Heart left ventricle (tissue), 16 donors: ENCODE measurements around the gene RPUSD2. TPM values are rescaled to one million over a fixed set of nuclear protein-coding genes. Genes with fewer than 3 reads are reported as not detected.

ENCODE experiments used
- ATAC-seq, 4 donors: fragments of 200-7000 bp; cut with Tn5 transposase; one replicate each; pipeline ENCODE4 v1.9.1; 2020 to 2022; ENCODE audit warnings: moderate library complexity in 4 of 4, mild to moderate bottlenecking in 3 of 4, moderate number of reproducible peaks in 1 of 4
- DNase-seq, 5 donors: peaks; one replicate each; pipeline ENCODE4 v3.0.0-alpha.2; 2020
- H3K27ac ChIP-seq, 12 donors: fragments of 200-600 bp; sonication (generic) in 4 of 12; one replicate each; pipeline versions ENCODE4 v1.5.0 to v1.8.0; 2016 to 2022; ENCODE audit warnings: mild to moderate bottlenecking in 2 of 12
- H3K27me3 ChIP-seq, 9 donors: fragments of 200-600 bp; sonication (generic) in 2 of 9; one replicate each; pipeline versions ENCODE4 v1.5.1 to v1.8.0; 2016 to 2022; ENCODE audit warnings: mild to moderate bottlenecking in 3 of 9
- H3K36me3 ChIP-seq, 9 donors: fragments of 200-600 bp; sonication (generic) in 2 of 9; one replicate each; pipeline versions ENCODE4 v1.5.0 to v1.8.0; 2018 to 2022; ENCODE audit warnings: mild to moderate bottlenecking in 2 of 9
- H3K4me1 ChIP-seq, 12 donors: fragments of 200-600 bp; sonication (generic) in 4 of 12; one replicate each; pipeline versions ENCODE4 v1.5.0 to v1.8.0; 2016 to 2022; ENCODE audit warnings: mild to moderate bottlenecking in 3 of 12
- H3K4me3 ChIP-seq, 12 donors: fragments of 200-600 bp; sonication (generic) in 4 of 12; one replicate each; pipeline versions ENCODE4 v1.5.0 to v1.8.0; 2017 to 2022; ENCODE audit warnings: mild to moderate bottlenecking in 9 of 12, moderate library complexity in 4 of 12
- H3K9me3 ChIP-seq, 12 donors: fragments of 200-600 bp; sonication (generic) in 4 of 12; one replicate each; pipeline versions ENCODE4 v1.5.0 to v1.8.0; 2016 to 2022; ENCODE audit warnings: mild to moderate bottlenecking in 1 of 12
- POLR2A ChIP-seq, 2 donors: fragments of 450-650 bp; IDR thresholded peaks; one replicate each; pipeline ENCODE4 v1.6.1; 2017; ENCODE audit warnings: antibody characterized with exemption in 2 of 2, mild to moderate bottlenecking in 2 of 2, moderate library complexity in 2 of 2
- WGBS, 4 donors: extraction: QIAGEN DNeasy Blood & Tissue Kit in 2 of 4; methylation state at CpG; one replicate each; pipeline versions ENCODE4 v1.1.5 to v1.1.7; 2013 to 2018; 5-methylcytosine and 5-hydroxymethylcytosine counted together
- intact Hi-C, 10 donors: fragments of 100-400 bp; cut with DNase I; formaldehyde crosslinking; loops; one replicate each; pipeline versions ENCODE4 v1.11.1 to v1.14.2; 2022
- polyA plus RNA-seq, 2 donors: library from polyadenylated mRNA; stranded (reverse); fragments of 200-250 nt; gene quantifications; one replicate each; pipeline ENCODE4 v1.2.3, GENCODE V29; 2013
- total RNA-seq, 9 donors: library from RNA; depleted of rRNA in 2 of 9; stranded (reverse); fragments of >200 nt in 2 of 9; fragmentation: NEBNext Ultra II Directional in 3 of 9; extraction: Animal tissue kit (Norgen Biotek cat#: 25700) in 3 of 9; gene quantifications; one replicate each; pipeline versions ENCODE4 v1.1.0 to v1.2.4, GENCODE V29; 2016 to 2023
- TF ChIP-seq, protein P1 (sequence below), 12 donors: fragments of 200-600 bp; sonication (generic) in 4 of 12; IDR thresholded peaks; one replicate each; pipeline versions ENCODE4 v1.5.0 to v1.8.0; 2018 to 2022; ENCODE audit warnings: antibody characterized with exemption in 12 of 12, mild to moderate bottlenecking in 5 of 12
- donor health status: ischemic (EF 13 %, LVEDD 7.1; RV severe dilation, severe dysfunction).
- donor health status: healthy with polysubstance abuse.
- donor health status: DM: no; HTN: yes; CAD: no.
- donor health status: DM: no; HTN: no; CAD: no.
- donor health status: ischemic (EF 25% LVEDD 6.9; RV normal size, moderate dysfunction).
- donor health status: ischemic (EF 25% LVEDD 5.7; RV mildly dilated, moderate dysfunction).
- donor health status: healthy.
- donor health status: DM: yes; HTN: yes; CAD: no.
- donor health status: ischemic (EF 35%, LVEDD 5.7; RV mildly dilated, moderate dysfunction).
- donor health status: nonischemic (EF 11% LVEDD 7.7; RV severe dilation, severe dysfunction).
- donor health status: DM: yes; HTN: yes; CAD: no.
- donor health status: PGD.
- donor health status: ischemic (EF 29% LVEDD 5.4; RV normal size, mild dysfunction).
- donor health status: nonischemic (EF 23%, LVEDD 6.1; RV moderate dilation, normal function).

The RPUSD2 gene
- total and polyA plus RNA-seq, 11 donors: 5.8 to 11.0 (median 9.0) TPM

DNA sequence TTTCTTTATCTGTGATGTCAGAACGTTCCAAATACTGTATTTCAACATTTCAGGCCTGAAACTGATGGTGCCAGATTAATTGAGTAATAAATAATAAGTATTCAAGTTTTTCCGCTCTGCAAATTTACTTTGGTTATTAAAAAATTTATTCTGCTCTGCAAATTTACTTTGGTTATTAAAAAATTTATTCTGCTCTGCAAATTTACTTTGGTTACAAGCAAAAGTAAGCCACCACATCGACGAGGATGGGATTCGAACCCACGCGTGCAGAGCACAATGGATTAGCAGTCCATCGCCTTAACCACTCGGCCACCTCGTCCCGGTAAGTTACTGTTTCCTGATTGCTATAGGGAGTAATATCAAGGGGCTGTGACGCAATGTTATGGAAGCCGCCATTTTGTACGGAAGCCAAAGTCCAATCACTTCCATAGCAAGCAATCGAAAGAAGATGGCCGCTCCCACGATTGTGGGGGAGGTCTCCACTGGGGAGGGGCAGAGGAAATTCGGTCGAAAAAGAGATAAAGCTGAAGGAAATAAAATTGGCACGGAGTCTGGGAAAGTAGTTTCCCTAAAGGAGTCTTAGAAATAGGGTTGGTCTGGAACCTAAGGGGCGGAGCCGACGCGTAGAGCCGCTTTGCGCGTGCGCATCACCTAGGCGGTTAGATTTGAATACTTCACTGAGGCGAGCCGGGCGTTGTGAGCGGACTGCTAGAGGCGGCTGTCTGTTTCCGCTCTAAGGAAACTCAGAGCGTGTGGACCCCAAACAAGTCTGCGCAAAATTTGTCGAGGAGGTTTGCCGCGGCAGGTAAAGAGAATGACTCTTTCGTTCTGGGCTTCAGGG lies 24.7 kb downstream of the RPUSD2 start, which contains the start of gene KNL1:
Gene KNL1, plus strand, starts transcription at position 662 of the 841 bp plus-strand sequence. CDS start 8,683 bp downstream, outside the sequence.
- ATAC-seq (peak; percentile 95 to 97 (median 96)), DNase-seq (peak; percentile 83 to 94 (median 90))
- no peaks in the 10 kb centered on the region for H3K9me3 ChIP-seq
- no peaks in the 10 kb centered on the region for H3K27me3 ChIP-seq
- H3K36me3 ChIP-seq: no peaks in the 10 kb centered on the region
- peaks cover 0 to 24% (median 7%) of the 10 kb centered on the region in 12 donors for H3K4me1 ChIP-seq
- TF ChIP-seq POLR2A (IDR thresholded peaks at IDR 0.05): no peak
- TF ChIP-seq, protein P1, sequence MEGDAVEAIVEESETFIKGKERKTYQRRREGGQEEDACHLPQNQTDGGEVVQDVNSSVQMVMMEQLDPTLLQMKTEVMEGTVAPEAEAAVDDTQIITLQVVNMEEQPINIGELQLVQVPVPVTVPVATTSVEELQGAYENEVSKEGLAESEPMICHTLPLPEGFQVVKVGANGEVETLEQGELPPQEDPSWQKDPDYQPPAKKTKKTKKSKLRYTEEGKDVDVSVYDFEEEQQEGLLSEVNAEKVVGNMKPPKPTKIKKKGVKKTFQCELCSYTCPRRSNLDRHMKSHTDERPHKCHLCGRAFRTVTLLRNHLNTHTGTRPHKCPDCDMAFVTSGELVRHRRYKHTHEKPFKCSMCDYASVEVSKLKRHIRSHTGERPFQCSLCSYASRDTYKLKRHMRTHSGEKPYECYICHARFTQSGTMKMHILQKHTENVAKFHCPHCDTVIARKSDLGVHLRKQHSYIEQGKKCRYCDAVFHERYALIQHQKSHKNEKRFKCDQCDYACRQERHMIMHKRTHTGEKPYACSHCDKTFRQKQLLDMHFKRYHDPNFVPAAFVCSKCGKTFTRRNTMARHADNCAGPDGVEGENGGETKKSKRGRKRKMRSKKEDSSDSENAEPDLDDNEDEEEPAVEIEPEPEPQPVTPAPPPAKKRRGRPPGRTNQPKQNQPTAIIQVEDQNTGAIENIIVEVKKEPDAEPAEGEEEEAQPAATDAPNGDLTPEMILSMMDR (IDR thresholded peaks at IDR 0.05): peak in 1 of 12 donors; percentile 0
- intact Hi-C loops: loop anchor here in 9 of 10 donors (1.0 to 10.0 kb wide), 7 partner anchors 82 to 301 kb away; partner anchors contain the start of genes VPS18 (in 9 of the 9), RAD51 (in 2 of the 9), C15orf62 (in 1 of the 9) and GCHFR (in 1 of the 9)
- peak within 1 kb of the TSS; percentile 83 to 98 (median 88) for H3K27ac ChIP-seq
- WGBS, 4 donors: 4% methylated on average over 39 to 41 of the region's 41 CpGs
- H3K4me3 ChIP-seq: peak within 1 kb of the TSS; percentile 51 to 80 (median 60)

DNA sequence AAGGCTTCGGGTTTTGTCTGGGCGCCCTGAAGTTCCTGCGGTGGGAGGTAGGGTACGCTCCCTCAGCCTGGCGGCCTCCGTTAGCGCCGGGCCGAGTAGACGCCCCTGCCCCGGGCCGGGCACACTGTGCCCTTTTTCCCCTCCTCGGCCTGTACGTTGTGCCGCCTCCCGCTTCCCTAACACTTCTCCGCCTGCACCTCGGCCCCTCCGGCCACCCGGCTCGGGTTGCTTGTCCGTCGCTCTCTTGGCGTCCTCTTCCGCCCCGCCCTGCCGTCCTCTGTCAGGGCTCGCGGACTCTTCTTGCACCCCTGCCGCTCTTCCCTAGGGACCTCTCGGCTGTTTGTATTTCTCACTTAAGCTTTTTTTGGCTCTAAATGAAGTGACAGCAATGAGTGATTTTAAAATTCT lies 25.3 kb downstream of the RPUSD2 start:
- no peaks in the 10 kb centered on the region for H3K9me3 ChIP-seq
- H3K36me3 ChIP-seq: no peaks in the 10 kb centered on the region
- no peaks in the 10 kb centered on the region for H3K27me3 ChIP-seq
- intact Hi-C loops: loop anchor here in 9 of 10 donors (1.0 to 10.0 kb wide), 7 partner anchors 82 to 300 kb away; partner anchors contain the start of genes VPS18 (in 9 of the 9), RAD51 (in 2 of the 9), C15orf62 (in 1 of the 9) and GCHFR (in 1 of the 9)
- peak overlapping the region; percentile 51 to 80 (median 60) for H3K4me3 ChIP-seq
- H3K4me1 ChIP-seq: peaks cover 0 to 24% (median 7%) of the 10 kb centered on the region in 12 donors
- WGBS, 4 donors: 0 to 2% (median 1%) methylated on average over 22 to 31 of the region's 31 CpGs
- ATAC-seq (peak; percentile 12 to 61 (median 48)), DNase-seq (peak; percentile 34 to 73 (median 49))
- TF ChIP-seq, protein P1 (IDR thresholded peaks at IDR 0.05): no peak
- no peak for TF ChIP-seq POLR2A (IDR thresholded peaks at IDR 0.05)
- peak overlapping the region in 8 of 12 donors; percentile 85 to 98 (median 91) for H3K27ac ChIP-seq

DNA sequence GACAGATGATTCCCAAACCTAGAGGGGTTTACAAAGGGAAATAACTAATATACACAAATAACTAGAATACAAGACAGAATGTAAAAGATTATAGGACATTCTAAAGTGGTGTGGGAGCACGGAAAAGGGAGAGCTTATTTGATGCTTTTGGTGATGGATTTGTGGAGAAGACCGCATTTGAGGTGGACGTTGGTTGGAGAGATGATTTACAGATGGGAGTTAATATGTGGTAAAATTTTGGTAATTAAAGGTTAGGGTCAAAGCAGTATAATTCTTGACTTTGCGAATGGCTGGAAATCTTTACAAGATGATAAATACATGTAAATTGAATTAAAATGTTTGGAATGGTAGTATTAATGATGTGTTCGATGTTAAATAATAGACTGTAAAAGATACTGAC lies 26.1 kb downstream of the RPUSD2 start:
- H3K4me3 ChIP-seq: peak overlapping the region in 5 of 12 donors; percentile 58 to 80 (median 71)
- TF ChIP-seq, protein P1 (IDR thresholded peaks at IDR 0.05): no peak
- no peak for TF ChIP-seq POLR2A (IDR thresholded peaks at IDR 0.05)
- H3K27ac ChIP-seq: no peak overlapping the region
- H3K4me1 ChIP-seq: peaks cover 0 to 21% (median 7%) of the 10 kb centered on the region in 12 donors
- H3K9me3 ChIP-seq: no peaks in the 10 kb centered on the region
- no peak for ATAC-seq
- H3K36me3 ChIP-seq: no peaks in the 10 kb centered on the region
- WGBS, 4 donors: 34 to 39% (median 38%) methylated on average over 5 of the region's 5 CpGs
- intact Hi-C loops: loop anchor here in 4 of 10 donors (10.0 kb wide), 3 partner anchors 100 to 300 kb away; partner anchors contain the start of genes VPS18 (in 3 of the 4), C15orf62 (in 1 of the 4), GCHFR (in 1 of the 4) and RAD51 (in 1 of the 4)
- no peak for DNase-seq
- no peaks in the 10 kb centered on the region for H3K27me3 ChIP-seq
